ENCODE measurements around the gene PTPRK. TPM values are rescaled to one million over a fixed set of nuclear protein-coding genes. Genes with fewer than 3 reads are reported as not detected.

The PTPRK gene
- polyA plus RNA-seq, 1 donor (not counting 4 experiments of a cell fraction or from before 2014, with no cell fraction given), result 52.7 TPM

DNA sequence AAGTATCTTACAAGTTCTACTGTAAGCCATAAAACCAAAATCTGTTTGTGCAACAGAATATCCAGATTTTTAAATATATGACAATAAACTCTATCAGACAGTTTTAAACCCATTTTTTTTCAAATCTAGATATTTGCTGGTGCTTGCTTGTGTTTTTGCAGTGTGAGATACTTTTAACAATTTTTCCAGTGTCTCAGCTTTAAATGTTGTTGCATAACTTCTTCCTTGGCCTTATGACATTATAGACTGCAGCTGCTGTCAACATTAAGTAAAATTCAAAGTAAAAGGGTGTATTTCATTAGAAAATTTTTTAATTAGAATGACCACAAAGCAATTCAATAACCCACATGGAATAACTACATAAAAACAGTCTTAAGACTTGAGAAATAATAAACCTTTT is 139.5 kb downstream of the PTPRK start:
- H3K4me2 ChIP-seq (ENCODE audit: control insufficient read depth, extremely low read depth, insufficient read depth, low read depth, low read length), result no peak overlapping the region
- no peaks in the 10 kb centered on the region for H4K20me1 ChIP-seq (ENCODE audit: control insufficient read depth, extremely low read depth, insufficient read depth, low read length)
- H3K4me3 ChIP-seq (ENCODE audit: control insufficient read depth in 2 of 3, extremely low read depth in 1 of 3, insufficient read depth in 2 of 3, low read depth in 1 of 3, low read length in 3 of 3), result no peak overlapping the region
- H3K9me3 ChIP-seq (ENCODE audit: control insufficient read depth, low read depth, low read length), result peaks cover 4% of the 10 kb centered on the region
- H3K27ac ChIP-seq (ENCODE audit: control insufficient read depth, insufficient read depth, low read length), result no peak overlapping the region
- H2AFZ ChIP-seq (ENCODE audit: control insufficient read depth, low read length), result no peak overlapping the region
- no peaks in the 10 kb centered on the region for H3K9me1 ChIP-seq (ENCODE audit: control insufficient read depth, extremely low read depth, insufficient read depth, low read length)
- H3K4me1 ChIP-seq (ENCODE audit: control insufficient read depth, extremely low read depth, insufficient read depth, low read length), result no peaks in the 10 kb centered on the region
- TF ChIP-seq, protein P1, sequence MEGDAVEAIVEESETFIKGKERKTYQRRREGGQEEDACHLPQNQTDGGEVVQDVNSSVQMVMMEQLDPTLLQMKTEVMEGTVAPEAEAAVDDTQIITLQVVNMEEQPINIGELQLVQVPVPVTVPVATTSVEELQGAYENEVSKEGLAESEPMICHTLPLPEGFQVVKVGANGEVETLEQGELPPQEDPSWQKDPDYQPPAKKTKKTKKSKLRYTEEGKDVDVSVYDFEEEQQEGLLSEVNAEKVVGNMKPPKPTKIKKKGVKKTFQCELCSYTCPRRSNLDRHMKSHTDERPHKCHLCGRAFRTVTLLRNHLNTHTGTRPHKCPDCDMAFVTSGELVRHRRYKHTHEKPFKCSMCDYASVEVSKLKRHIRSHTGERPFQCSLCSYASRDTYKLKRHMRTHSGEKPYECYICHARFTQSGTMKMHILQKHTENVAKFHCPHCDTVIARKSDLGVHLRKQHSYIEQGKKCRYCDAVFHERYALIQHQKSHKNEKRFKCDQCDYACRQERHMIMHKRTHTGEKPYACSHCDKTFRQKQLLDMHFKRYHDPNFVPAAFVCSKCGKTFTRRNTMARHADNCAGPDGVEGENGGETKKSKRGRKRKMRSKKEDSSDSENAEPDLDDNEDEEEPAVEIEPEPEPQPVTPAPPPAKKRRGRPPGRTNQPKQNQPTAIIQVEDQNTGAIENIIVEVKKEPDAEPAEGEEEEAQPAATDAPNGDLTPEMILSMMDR (optimal IDR thresholded peaks at IDR 0.05 in 1 of 3, IDR thresholded peaks at IDR 0.05 in 1 of 3, conservative IDR thresholded peaks at IDR 0.05 in 1 of 3; ENCODE audit: extremely low read depth in 1 of 3, insufficient read depth in 2 of 3, low read length in 3 of 3), result no peak
- TF ChIP-seq EZH2 (IDR thresholded peaks at IDR 0.05; ENCODE audit: low read length), result no peak
- FAIRE-seq (no peak), DNase-seq (ENCODE audit: low read depth, low spot score) (no peak)
- dilution Hi-C loops (cut with MboI; ENCODE audit: extremely low pct_ligation_motif_present, low sequenced_read_pairs), result no loop called here
- peaks cover 2 to 4% of the 10 kb centered on the region in 2 experiments for H3K36me3 ChIP-seq (ENCODE audit: control insufficient read depth in 2 of 2, extremely low read depth in 1 of 2, insufficient read depth in 2 of 2, low read length in 2 of 2)
- H3K9ac ChIP-seq (ENCODE audit: control insufficient read depth, extremely low read depth, insufficient read depth, low read length), result no peak overlapping the region
- no peaks in the 10 kb centered on the region for H3K27me3 ChIP-seq (ENCODE audit: control insufficient read depth, extremely low read depth, insufficient read depth, low read length)
- peaks cover 33% of the 10 kb centered on the region for H3K79me2 ChIP-seq (ENCODE audit: control insufficient read depth, insufficient read depth, low read length)

DNA sequence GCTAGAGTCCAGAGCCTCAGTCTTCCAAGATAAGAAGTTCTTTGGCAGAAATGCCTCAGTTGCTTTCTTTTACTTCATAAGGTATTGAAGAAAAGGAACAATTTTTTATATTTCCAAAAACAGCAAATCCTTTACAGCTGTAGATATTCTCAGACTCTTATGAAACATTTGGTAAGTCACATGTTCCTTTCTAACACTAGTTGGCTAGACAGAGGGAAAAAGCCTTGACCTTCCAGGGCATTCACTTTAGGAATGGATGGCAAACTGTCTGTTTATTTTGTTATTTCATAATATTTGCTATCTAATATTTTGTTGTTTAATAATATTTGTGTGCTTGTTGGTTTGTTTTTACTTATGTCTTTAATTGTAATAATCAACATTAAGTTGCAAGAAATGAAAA is 140.8 kb downstream of the PTPRK start:
- Histone ChIP-seq H2AFZ (ENCODE audit: control insufficient read depth, low read length) (no peak overlapping the region), H3K79me2 (ENCODE audit: control insufficient read depth, insufficient read depth, low read length) (peaks cover 36% of the 10 kb centered on the region), H3K4me1 (ENCODE audit: control insufficient read depth, extremely low read depth, insufficient read depth, low read length) (no peaks in the 10 kb centered on the region), H3K36me3 (ENCODE audit: control insufficient read depth in 2 of 2, extremely low read depth in 1 of 2, insufficient read depth in 2 of 2, low read length in 2 of 2) (peaks cover 2 to 4% of the 10 kb centered on the region in 2 experiments), H3K4me2 (ENCODE audit: control insufficient read depth, extremely low read depth, insufficient read depth, low read depth, low read length) (no peak overlapping the region), H3K9me3 (ENCODE audit: control insufficient read depth, low read depth, low read length) (peaks cover 4% of the 10 kb centered on the region), H3K9ac (ENCODE audit: control insufficient read depth, extremely low read depth, insufficient read depth, low read length) (no peak overlapping the region), H3K4me3 (ENCODE audit: control insufficient read depth in 2 of 3, extremely low read depth in 1 of 3, insufficient read depth in 2 of 3, low read depth in 1 of 3, low read length in 3 of 3) (no peak overlapping the region), H3K9me1 (ENCODE audit: control insufficient read depth, extremely low read depth, insufficient read depth, low read length) (no peaks in the 10 kb centered on the region), H3K27me3 (ENCODE audit: control insufficient read depth, extremely low read depth, insufficient read depth, low read length) (no peaks in the 10 kb centered on the region), H4K20me1 (ENCODE audit: control insufficient read depth, extremely low read depth, insufficient read depth, low read length) (no peaks in the 10 kb centered on the region), H3K27ac (ENCODE audit: control insufficient read depth, insufficient read depth, low read length) (no peak overlapping the region)
- no peak for FAIRE-seq
- dilution Hi-C loops (cut with MboI; ENCODE audit: extremely low pct_ligation_motif_present, low sequenced_read_pairs), result no loop called here
- no peak for TF ChIP-seq EZH2 (IDR thresholded peaks at IDR 0.05; ENCODE audit: low read length)
- TF ChIP-seq, protein P1 (optimal IDR thresholded peaks at IDR 0.05 in 1 of 3, IDR thresholded peaks at IDR 0.05 in 1 of 3, conservative IDR thresholded peaks at IDR 0.05 in 1 of 3; ENCODE audit: extremely low read depth in 1 of 3, insufficient read depth in 2 of 3, low read length in 3 of 3), result no peak
- no peak for DNase-seq (ENCODE audit: low read depth, low spot score)

Data from keratinocyte (primary cell).